GM19240 (cell line): ENCODE data around the gene CREM.
"Not testable (repeated sequence)": the region's sequence is repeated elsewhere in the genome, so short reads cannot be mapped to it uniquely, and the experiment has no call there.

Experiments
- DNase-seq: peaks from one replicate; pipeline ENCODE4 v3.0.0; 2011; ENCODE audit warnings: low spot score; ENCODE audit not compliant: insufficient read length

CREM gene

GRCh38 chr10:35192645-35193249, 66.1 kb downstream of the CREM start:
- no peak for DNase-seq

DNA sequence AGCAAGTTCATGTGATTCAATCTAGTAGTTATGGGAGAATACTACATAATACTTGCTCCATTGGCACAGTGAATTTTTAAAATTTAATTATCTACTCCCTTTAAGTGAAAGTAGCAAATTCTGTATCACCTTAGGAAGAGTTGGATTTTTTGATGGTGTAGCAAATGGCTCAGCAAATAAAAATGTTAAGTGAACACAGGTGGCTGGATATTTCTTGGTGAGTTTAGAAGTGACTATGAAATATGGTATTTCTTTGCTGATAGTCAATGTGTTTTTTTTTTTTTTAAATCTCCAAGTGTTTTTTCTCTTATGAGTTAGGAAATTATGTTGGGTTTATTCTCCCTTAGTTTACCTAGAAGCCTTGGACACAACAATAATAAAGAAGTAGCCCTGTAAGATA, 67.8 kb downstream of the CREM start:
- no peak for DNase-seq

DNA sequence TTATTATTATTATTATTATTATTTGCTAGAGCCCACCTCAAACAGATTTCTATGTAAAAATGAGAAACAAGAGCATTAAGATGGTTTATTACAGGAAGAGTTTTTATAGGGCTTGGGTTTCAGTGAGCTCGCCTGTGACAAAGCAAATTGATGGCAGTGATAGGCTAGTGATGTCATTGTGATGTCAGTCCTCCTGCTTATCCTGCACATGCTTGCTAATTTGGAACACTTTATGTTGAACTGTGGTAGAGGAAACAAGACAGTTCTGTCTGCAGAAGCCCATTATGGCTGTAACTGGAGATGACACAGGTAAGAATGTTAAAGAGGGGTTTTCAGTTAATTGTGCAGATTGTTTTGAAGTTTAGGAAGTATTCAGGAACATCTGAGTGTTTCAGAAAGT, 68.3 kb downstream of the CREM start:
- DNase-seq: no peak

DNA sequence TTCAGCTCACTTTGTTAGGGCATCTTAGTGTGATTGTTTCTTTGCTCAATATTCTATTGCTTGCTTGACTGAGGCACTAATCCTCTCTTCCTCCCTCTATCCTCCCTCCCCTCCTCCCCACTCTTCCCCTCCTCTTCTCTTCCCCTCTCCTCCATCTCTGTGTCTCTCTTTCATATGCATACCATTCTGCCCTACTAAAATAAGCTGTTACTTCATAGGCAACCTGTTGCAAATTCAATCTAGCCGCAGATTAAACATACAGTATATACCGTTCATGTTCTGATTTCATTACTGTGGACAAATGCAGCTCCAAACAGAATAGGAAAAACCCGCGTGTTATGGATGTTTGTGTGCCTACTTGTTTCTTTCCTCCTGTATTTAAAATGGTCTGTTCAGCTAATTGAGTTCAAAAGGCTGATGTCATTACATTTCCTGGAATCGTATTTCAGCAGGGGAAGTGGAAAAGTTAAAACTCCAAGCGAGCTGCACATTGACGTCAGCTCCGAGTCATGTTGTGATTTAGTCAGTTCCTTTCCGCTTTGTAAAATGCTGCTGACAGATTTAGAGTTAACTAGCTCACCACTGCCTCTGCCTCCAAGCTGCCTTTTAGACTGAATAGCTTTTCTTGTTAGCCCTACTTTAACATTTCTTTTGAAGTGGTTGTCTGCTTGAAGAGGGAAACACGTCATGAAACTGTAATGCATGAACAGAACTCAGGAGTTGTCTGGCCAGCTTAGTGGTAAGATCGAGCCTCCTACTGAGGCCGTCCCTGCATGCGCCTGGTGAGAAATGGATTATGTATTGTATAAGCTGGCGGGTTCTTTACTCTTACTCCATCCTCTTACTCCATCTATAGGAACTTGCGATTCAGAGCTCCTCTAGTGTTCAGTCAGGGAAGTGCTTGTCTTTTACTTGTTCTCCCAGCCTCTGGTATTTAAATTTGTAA, 69.0 kb downstream of the CREM start:
- no peak for DNase-seq

DNA sequence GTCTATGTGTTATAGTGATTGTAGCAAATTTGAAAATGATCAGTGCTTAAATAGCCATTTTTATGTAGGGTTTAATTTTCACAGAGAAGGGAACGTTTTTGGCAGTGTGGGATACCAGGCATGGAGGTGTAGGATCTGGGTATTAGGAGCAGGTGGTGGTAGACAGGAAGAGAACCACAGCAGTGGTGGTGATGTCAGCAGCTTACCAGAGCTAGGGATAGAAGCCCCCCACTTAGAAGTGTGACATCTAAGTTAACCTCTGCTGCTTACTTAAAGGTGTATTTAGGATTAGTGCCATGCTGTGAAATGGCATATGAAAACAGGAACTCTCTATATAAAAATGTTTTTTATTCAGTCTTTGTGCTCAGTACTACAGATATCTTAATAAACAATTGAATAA, 73.8 kb downstream of the CREM start:
- DNase-seq: no peak

- no peak for DNase-seq
Measured at GRCh38 chr10:35201234-35201633, 74.6 kb downstream of the CREM start.

- no peak for DNase-seq
Measured at GRCh38 chr10:35202050-35202449, 75.4 kb downstream of the CREM start.

DNA sequence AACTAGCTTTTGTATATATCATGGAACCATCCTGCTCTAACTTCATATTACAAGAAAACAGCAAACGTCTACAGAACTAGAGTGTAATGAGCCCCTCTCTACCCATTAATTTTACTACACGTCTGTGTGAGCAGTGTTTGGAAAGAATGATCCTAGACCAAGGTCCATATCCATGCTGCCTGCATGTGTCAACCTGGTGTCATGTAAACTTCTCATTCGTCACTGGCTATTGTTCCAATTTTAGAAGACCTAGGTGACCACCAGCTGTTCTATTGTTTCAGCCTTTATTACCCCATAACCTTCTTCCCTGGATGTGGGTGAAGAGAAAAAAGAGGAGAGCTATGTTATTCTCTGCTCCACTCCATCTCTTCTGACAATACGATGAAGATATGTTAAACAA, 77.1 kb downstream of the CREM start:
- DNase-seq: no peak

- DNase-seq: no peak
Measured at GRCh38 chr10:35204650-35205319, 78.1 kb downstream of the CREM start.

- DNase-seq: no peak
Measured at GRCh38 chr10:35206274-35206673, 79.6 kb downstream of the CREM start.

DNA sequence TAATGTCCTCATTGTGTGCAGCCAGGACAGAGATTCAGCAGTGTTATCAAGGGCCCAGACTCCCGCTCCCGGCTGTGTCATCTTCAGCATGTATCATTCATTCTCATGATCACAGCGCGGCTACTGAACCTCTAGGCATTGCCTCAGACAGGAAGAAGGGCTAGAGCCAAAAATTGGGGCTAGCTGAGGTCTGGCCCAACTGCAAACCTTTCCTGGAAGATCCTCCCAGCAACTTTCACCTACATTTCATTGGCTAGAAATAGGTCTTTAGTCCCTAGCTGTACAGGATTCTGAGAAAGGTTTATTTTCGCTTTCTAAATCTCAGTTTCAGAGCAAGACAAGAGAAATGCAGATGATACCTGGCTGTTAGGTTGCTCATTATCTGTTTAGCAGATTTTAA, 81.9 kb downstream of the CREM start:
- no peak for DNase-seq

DNA sequence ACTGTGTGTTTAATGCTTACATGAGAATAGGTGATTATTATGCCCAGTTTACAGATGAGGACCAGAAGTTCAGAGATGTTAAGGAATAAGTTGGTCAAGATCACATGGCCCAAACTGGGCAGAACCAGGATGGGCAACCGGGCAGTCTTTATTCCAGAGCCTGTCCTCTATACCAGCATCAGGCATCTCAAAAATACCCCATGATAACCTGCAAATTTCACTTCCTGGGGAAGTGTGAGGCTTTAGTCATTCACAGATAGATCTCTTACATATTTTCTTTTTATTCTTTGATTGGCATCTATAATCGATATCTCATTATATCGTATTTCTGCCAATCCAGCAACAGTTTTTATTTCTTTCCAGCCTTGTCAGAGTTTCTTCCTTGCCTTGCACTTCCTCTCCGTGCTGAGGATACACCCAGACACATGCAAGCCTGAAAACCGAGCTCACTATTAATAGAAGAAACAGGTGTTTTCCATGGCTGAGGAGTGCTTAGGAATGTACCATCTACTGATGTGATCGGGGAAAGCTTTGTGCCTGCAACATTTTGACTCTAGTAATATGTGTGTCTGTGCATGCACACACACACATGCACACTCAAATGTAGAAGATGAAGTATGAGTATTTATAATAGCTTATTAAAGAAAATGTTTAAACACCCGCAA, 82.4 kb downstream of the CREM start:
- no peak for DNase-seq

GRCh38 chr10:35210961-35211360, 84.3 kb downstream of the CREM start:
- no peak for DNase-seq

- no peak for DNase-seq
Measured at GRCh38 chr10:35211390-35211789, 84.7 kb downstream of the CREM start.

GRCh38 chr10:35212856-35213255, 86.2 kb downstream of the CREM start:
- no peak for DNase-seq

- DNase-seq: no peak
Measured at GRCh38 chr10:35213699-35214098, 87.1 kb downstream of the CREM start.

DNA sequence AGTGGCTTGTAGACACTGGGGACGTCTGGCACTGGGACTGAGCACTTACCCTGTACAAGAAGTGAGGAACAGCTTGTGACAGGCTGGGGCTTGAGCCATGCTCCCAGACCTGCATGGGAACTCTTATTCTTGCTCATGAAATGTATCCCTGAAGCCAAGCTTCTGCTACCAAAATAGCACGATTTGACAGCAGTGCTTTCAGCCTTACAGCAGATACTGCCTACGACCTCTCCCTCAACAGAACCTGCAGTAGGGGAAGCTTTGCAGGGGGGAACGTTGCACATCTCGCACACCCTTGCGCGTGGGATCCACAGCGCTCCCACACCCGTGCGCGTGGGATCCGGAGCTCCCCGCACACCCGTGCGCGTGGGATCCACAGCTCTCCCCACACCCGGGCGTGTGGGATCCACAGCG, 88.0 kb downstream of the CREM start:
- no peak for DNase-seq

DNA sequence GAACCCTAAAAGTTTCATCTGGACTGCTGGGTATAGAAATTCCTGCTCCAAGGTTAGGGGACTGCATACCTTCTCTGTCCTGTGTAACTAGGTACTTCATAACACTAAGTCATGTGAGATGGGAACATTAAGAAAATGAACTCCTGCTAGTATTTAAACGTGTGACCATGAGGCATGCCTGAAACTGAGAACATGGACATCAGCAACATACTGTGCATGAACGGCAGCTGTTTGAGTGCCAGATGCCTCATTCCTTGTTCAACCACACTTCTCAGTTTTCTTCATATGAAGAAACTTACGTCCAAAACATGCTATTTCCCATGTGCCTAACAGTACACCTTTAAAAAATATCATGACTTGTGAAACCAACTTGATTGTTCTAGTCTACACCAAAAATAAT, 88.5 kb downstream of the CREM start:
- DNase-seq: no peak

DNA sequence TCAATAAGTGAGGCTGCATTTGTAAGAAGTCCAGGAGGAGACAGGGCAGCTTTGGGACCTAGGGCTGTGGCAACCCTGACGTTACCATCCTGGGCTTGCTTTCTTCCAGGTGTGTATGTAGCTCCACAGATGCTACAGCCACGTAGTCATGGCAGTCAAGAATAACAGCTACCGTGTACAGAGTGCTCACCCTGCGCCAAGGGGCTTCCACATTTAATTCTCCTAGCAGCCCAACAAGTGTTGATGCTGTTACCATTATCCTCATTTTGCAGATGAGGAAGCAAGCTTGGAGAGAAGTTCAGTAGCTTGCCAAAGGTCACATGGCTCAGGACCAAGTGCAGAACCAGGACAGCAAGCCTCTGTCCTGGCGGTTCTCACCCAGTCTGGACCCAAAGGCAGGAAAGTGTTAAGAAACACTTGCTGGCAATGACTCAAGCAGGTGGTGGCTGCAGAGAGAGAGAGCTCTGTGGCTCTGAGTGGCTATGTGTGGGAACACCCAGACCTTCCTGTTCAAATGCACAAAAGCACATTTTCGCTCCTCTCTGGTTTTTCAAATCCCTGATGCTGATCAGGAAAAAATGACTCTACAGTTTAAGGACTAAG, 89.8 kb downstream of the CREM start:
- no peak for DNase-seq

DNA sequence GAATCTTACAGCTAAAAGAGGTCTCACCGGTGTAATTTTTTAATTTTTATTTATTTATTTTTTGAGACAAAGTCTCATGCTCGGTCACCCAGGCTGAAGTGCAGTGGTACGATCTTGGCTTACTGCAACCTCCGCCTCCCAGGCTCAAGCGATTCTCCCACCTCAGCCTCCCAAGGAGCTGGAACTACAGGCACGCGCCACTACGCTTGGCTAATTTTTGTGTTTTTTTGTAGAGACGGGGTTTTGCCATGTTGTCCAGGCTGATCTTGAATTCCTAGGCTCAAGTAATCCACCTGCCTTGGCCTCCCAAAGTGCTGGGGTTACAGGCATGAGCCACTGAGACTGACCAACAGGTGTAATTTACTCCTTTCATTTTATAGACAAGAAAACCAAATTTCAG, 90.3 kb downstream of the CREM start:
- DNase-seq: not testable (repeated sequence)

- DNase-seq: no peak
Measured at GRCh38 chr10:35217455-35217854, 90.8 kb downstream of the CREM start.
